Keratinocyte (primary cell): ENCODE results near the gene SHKBP1.

Source experiments
- CTCF ChIP-seq, 3 experiments: IDR thresholded peaks in 1 of 3; conservative IDR thresholded peaks in 1 of 3; optimal IDR thresholded peaks in 1 of 3; 2 replicates in 2 of 3; 3 replicates in 1 of 3; pipeline versions ENCODE3 to v1.5.1; 2011; ENCODE audit warnings: low read length in 3 of 3, mild to moderate bottlenecking in 3 of 3, moderate library complexity in 2 of 3, control low read depth in 1 of 3, inconsistent platforms in 1 of 3; ENCODE audit not compliant: insufficient read depth in 2 of 3; ENCODE audit errors: extremely low read depth in 1 of 3
- EZH2 ChIP-seq: IDR thresholded peaks from one replicate; pipeline ENCODE4 v1.6.1; 2012; ENCODE audit warnings: inconsistent platforms, mild to moderate bottlenecking, low read length, moderate library complexity

- TF ChIP-seq CTCF (optimal IDR thresholded peaks at IDR 0.05 in 1 of 3, IDR thresholded peaks at IDR 0.05 in 1 of 3, conservative IDR thresholded peaks at IDR 0.05 in 1 of 3; ENCODE audit: extremely low read depth in 1 of 3, insufficient read depth in 2 of 3, low read length in 3 of 3) (no peak), EZH2 (no peak)
Observed at GRCh38 chr19:40588926-40589569, 12.4 kb downstream of the SHKBP1 start.
